HG02571 (cell line): Measurements from ENCODE around the gene MBNL1.
A peak's percentile ranks its signal among the peaks of the same experiment; 100 is the strongest.
"Not testable (repeated sequence)": the region's sequence is repeated elsewhere in the genome, so short reads cannot be mapped to it uniquely, and the experiment has no call there.

Experiments used
- ATAC-seq: cut with Tn5 transposase; IDR thresholded peaks from one replicate; pipeline ENCODE4 v1.9.1; 2021; ENCODE audit warnings: mild to moderate bottlenecking, moderate library complexity; ENCODE audit not compliant: unreplicated experiment

MBNL1 gene

GRCh38 chr3:152317184-152317583, 48.5 kb downstream of the MBNL1 start:
- ATAC-seq = no peak

DNA sequence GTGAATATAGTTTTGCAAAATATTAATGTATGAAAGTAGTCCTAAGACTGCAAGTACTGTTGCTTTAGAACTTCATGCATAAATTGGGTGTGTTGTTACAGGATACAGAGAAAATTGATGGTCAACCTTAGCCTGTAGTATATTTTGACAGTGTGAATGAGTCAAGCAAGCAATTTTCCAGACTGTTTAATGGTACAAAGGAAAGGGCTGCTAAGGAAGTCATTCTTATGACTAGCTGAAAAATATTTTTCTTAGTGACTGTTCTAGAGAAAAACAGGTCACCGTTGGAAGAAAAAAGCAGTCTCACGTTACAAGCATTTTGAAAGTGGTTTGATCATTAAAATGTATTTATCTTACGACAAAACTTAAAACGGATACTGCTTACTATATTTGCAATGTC, 49.2 kb downstream of the MBNL1 start:
- no peak for ATAC-seq

GRCh38 chr3:152318512-152318911, 49.8 kb downstream of the MBNL1 start:
- no peak for ATAC-seq

DNA sequence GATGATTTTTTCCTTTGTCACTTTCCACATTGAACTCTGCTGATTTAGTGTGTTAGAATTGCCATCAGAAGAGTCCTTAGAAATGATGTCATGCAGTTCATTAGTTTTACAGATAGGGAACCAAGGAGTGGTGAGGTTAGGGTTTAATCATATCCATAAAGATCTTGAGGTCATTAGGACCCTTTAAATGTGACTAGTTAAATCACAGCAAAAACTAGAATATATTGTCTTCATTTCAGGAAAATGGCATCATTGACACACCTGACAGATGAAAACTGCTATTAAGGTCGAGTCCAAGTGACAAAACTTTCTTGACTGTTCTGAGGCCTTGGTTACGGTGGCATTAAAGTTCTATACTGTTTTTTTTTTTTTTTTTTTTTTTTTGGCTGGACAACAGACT, 50.5 kb downstream of the MBNL1 start:
- no peak for ATAC-seq

DNA sequence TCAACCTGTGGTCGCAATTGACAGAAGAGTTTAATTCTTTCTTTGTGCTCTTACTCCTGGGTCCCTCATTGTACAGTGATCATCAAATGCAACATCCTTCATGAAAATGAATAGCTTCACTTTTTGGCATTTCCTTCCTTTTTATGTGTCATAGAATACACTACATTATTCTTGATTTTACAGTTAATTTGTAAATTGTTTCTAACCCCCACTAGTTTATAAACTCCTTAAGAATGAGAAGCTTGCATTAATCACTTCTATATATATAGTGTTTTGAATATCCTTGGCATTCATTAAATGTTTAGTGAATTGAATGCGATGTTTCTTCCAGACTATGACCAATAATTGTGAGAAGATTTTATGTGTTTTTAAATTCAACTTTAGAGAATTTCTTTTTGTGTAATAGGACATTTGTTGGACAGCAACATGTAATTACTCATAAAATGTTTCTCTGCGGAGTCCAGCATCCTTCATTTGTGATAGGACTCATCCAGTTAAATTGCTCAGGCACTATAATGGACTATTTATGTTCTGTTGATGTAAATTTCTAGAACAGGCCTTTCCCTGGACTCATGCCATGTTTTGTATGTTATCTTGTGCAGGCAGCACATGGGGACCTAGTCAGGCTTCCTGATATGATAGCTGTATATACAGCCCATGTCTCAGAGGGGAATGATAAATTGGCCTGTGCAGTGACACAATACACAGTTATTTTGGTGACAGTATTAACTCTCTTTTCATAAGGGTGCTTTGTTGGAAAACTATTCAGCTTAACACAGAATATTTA, 51.3 kb downstream of the MBNL1 start:
- ATAC-seq = no peak

DNA sequence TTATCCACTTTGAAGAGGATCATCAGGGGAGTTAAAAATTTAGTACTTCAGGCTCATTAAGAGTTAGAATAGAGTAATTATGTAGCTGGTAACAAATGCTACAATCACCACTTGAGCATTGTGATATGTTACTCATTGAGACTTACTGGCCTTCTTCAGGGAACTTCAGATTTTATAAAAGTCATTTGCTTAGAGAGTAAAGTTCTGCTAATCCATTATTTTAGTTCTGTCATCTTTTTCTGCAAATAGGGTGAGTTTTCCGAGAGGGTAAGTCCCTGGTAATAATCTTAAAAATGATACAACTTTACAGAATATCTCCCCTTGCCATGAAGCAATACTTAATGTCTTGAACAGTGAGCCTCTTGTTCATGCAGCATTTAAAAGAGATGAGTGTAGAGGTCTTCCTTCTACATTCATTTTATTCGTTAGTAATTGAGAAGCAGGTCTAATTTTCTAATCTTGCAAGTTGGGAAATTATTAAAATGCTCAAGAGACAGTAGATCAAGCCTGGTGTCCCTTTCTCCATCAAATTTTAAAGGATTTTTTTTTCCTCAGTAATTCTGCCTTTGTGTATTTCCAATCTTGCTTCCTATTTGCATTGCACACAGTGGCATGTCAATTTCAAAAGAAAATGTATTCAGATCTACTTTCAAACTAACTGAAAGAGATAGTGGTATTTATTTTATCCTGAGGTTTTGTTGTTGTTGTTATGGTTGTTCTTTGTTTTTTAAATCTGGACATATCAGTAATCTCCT, 52.6 kb downstream of the MBNL1 start:
- ATAC-seq = no peak

- no peak for ATAC-seq
Observed at GRCh38 chr3:152321955-152322377, 53.2 kb downstream of the MBNL1 start.

DNA sequence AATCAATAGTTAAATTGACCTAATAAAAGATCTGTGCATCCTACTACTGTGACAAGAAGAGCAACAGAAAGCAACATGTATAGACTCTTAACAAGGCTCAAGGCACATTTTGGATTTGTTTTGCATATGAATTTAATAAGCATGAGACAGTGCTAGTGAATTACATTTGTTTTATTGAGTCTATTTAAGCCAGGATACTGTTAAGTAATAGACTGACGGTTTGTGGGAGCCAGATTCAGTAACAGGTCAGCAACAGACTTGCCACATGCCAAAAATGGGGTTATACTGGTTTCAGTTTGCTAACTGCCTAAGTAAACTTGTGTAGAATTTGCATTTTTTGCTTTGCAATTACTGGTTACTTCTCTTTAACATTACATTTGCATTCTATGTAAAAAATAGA, 54.0 kb downstream of the MBNL1 start:
- peak; percentile 46 for ATAC-seq

DNA sequence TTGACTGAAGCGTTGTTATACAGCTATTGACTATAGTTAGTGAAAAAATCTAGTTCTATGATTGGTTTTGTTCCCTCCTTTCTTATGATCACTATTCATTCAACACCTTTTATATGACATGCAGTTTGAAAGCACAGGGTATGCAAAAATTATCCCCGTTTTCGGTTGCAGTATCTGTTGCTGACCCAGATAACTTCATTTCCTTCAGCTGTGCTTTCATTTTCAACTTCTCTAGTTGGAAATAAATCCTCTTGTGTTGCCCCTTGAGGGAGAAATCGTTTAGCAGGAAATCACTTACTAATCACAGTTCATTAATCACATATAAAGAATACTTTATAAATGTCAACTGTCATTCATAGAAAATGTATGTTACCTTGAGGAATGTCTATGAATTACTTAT, 55.1 kb downstream of the MBNL1 start:
- peak; percentile 77 for ATAC-seq

DNA sequence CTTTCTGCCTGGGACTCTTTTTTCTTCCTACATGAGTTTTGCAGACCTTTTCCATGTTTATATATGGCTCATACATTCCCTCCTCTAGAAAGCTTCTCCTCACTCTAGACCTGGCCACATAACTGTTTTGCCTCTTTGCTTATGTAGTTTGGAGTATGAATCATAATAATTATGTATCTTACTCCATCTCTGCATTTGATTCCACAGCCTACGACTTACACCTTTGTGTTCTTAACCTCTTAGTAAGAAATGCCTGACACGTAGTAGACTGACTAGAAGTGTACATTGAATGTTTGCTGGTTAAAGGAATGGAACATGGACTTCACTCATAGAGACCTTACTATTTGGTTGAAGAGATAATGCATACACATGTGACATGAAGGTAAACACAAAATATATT, 56.4 kb downstream of the MBNL1 start:
- no peak for ATAC-seq

DNA sequence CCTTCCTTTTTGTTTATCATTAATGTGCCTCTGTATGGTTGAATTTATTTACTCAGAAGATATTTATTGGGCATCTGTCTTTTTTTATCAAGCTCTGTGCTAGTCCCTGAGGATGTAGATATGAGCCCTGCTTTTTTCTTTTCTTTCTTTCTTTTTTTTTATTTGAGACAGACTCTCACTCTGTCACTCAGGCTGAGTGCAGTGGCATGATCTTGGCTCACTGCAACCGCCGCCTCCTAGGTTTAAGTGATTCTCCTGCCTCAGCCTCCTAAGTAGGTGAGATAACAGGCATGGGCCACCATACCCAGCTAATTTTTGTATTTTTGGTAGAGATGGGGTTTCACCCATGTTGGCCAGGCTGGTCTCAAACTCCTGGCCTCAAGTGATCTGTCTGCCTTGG, 58.5 kb downstream of the MBNL1 start:
- no peak for ATAC-seq

GRCh38 chr3:152328841-152329240, 60.1 kb downstream of the MBNL1 start:
- no peak for ATAC-seq

DNA sequence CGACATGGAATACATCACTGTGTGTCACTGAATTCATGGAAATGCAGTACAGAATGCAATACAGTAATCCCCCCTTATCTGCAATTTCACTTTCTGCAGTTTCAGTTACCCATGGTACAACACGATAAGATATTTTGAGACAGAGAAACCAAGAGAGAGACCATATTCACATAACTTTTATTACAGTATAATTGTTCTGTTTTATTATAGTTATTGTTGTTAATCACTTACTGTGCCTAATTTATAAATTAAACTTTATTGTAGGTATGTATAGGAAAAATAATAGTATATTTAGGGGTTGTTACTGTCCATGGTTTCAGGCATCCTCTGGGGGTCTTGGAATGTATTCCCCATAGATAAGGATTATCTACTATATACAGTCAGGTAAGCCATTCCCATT, 61.8 kb downstream of the MBNL1 start:
- ATAC-seq = no peak

- ATAC-seq = no peak
Observed at GRCh38 chr3:152331018-152331541, 62.4 kb downstream of the MBNL1 start.

DNA sequence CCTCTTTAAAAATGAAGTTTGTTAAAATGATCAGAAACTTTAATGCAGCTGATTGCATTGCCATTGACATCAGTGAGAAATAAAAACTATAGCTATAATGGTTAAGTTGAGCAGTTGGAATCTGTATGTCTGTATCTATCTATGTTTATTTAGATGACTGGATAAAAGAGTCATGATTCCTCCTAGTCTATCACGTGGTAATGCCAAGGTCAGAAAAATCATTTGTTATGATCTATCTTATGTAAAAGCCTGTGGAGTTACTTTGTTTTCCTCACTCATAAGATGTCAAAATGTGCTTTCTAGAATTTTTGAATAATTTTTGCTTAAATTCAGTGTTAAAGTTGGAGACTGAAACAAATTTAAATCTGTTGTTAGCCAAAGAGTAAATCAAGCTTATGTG, 63.3 kb downstream of the MBNL1 start:
- ATAC-seq = no peak

- ATAC-seq = no peak
Observed at GRCh38 chr3:152333928-152334327, 65.2 kb downstream of the MBNL1 start.

DNA sequence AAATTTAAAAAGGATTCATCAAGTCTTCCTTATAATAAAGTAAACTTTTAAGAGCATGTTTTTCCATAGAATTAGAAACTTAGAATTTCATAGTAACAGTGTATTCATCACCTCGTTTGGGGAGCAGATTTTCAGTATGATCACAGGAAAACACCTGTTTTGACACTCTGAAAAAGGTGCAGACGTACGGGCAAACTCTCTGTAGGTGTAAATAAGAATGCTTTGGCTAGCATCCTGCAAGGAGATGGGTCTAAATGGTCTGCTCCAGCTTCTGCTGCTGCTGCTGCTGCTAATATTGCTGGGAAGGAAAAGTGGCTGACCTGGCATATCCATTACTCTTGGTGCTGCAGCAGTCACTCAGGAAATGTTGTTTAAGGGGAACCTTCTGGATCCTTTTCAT, 66.0 kb downstream of the MBNL1 start:
- ATAC-seq = no peak

DNA sequence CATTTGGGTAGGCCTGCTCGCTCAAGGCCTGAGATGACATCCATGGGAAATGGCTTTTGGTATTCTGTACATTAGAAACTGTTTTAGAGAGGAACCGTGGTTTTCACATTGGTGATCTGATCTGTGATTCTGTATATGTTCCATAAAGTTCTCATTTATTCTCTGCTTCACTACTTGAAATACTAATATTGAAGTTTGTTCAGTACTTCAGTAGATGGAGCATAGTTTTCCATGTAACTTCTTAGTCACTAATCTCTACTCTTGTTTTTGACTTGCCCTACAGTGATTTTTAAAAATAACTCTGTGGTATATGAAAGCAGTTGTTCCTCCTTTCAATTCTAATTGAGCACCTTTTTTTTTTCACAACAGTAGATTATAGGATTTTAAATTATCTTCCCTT, 66.5 kb downstream of the MBNL1 start:
- no peak for ATAC-seq

- not testable (repeated sequence) for ATAC-seq
Observed at GRCh38 chr3:152337337-152337736, 68.6 kb downstream of the MBNL1 start.

- no peak for ATAC-seq
Observed at GRCh38 chr3:152338159-152338720, 69.5 kb downstream of the MBNL1 start.

GRCh38 chr3:152339881-152340505, 71.3 kb downstream of the MBNL1 start:
- no peak for ATAC-seq
